ENCODE measurements around the gene ZNF557. TPM values are rescaled to one million over a fixed set of nuclear protein-coding genes. Genes with fewer than 3 reads are reported as not detected.
A peak's percentile ranks its signal among the peaks of the same experiment; 100 is the strongest.
"Not testable (repeated sequence)": the region's sequence is repeated elsewhere in the genome, so short reads cannot be mapped to it uniquely, and the experiment has no call there.

The ZNF557 gene
- polyA plus RNA-seq, 1 donor from 2014 or later, result 8.5 TPM

DNA sequence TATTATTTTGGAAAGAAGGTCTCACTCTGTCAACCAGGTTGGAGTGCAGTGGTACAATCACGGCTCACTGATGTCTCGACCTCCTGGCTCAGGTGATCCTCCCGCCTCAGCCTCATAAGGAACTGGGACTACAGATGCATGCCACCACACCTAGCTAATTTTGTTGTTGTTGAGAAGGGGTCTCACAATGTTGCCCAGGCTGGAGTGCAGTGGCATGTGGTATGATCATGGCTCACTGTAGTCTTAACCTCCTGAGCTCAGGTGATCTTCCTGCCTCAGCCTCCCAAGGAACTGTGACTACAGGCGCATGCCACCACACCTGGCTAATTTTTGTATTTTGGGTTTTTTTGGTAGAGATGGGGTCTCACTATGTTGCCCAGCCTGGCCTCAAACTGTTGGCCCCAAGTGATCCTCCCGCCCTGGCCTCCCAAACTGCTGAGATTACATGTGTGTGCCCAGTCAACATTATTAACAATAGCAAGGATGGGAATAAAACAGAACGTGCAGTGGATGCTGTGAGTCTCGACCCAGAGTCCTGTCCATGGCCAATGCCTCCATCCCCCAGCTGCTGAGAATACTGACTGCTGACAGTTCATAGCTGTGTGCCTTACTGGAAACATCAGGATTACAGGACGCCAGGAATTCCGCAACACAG, 5.6 kb upstream of the ZNF557 start:
- Mint-ChIP-seq H3K4me1 (peaks cover 0 to under 1% (median under 1%) of the 10 kb centered on the region in 3 donors), H3K27me3 (peaks cover 2% of the 10 kb centered on the region), H3K4me3 (peak overlapping the region in 1 of 4 donors; percentile 48), H3K36me3 (no peaks in the 10 kb centered on the region), H3K9me3 (no peaks in the 10 kb centered on the region), H3K27ac (no peak overlapping the region)

DNA sequence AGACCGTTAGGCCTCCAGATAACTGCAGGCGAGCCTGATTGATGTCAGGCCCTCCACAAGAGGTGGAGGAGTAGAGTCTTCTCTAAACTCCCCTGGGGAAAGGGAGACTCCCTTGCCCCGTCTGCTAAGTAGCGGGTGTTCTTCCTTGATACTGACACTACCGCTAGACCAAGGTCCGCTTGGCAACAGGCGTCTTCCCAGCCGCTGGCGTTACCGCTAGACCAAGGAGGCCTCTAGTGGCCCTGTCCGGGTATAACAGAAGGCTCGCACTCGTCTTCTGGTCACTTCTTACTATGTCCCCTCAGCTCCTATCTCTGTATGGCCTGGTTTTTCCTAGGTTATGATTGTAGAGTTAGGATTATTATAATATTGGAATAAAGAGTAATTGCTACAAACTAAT, 2.4 kb upstream of the ZNF557 start:
- H3K4me3 Mint-ChIP-seq, result peak overlapping the region in 1 of 4 donors; percentile 63
- not testable (repeated sequence) for H3K36me3 Mint-ChIP-seq, H3K9me3 Mint-ChIP-seq, H3K27me3 Mint-ChIP-seq, H3K4me1 Mint-ChIP-seq, H3K27ac Mint-ChIP-seq

DNA sequence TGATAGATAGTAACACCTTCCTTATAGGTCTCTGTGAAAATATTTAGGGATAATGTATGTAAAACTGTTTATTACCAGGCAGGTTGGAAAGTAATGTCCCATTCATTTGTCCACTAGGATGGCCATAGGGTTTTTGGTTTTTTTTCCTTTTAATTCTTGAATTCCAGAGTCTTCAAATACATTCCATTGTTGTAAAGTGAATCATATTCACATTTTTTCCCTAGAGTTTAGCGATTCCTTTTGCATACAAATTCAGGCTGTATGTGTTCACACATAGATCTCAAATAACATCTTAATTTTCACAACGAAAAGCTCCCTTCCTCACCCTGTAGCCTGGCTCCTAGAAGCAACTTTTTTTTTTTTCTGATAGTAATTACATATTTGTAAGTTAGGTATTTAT, 1.8 kb upstream of the ZNF557 start:
- peak overlapping the region in 1 of 4 donors; percentile 63 for H3K4me3 Mint-ChIP-seq
- H3K36me3 Mint-ChIP-seq, result peaks cover 9% of the 10 kb centered on the region
- peaks cover 2% of the 10 kb centered on the region for H3K27me3 Mint-ChIP-seq
- H3K4me1 Mint-ChIP-seq, result peaks cover 3 to 9% (median 5%) of the 10 kb centered on the region in 3 donors
- H3K27ac Mint-ChIP-seq, result no peak overlapping the region
- no peaks in the 10 kb centered on the region for H3K9me3 Mint-ChIP-seq

DNA sequence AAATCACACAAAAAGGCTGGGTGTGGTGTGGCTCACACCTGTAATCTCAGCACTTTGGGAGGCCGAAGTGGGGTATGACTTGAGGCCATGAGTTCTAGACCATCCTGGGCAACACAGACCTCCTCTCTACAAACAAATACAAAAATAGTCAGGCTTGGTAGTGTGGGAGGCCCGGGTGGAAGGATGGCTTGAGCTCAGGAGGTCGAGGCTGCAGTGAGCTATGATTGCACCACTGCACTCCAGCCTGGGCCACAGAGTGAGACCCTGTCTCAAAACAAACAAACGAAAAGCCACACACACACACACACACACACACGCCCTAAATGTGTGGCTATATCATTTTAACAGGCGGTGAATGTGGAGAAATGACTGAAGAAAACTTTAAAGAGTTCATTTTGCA, 904 bp upstream of the ZNF557 start:
- H3K4me1 Mint-ChIP-seq, result peaks cover 3 to 9% (median 5%) of the 10 kb centered on the region in 3 donors
- peaks cover 2% of the 10 kb centered on the region for H3K27me3 Mint-ChIP-seq
- H3K27ac Mint-ChIP-seq, result peak overlapping the region in 2 of 3 donors; percentile 63 to 86
- H3K4me3 Mint-ChIP-seq, result peak overlapping the region; percentile 92 to 98 (median 95)
- no peaks in the 10 kb centered on the region for H3K9me3 Mint-ChIP-seq
- peaks cover 10% of the 10 kb centered on the region for H3K36me3 Mint-ChIP-seq

DNA sequence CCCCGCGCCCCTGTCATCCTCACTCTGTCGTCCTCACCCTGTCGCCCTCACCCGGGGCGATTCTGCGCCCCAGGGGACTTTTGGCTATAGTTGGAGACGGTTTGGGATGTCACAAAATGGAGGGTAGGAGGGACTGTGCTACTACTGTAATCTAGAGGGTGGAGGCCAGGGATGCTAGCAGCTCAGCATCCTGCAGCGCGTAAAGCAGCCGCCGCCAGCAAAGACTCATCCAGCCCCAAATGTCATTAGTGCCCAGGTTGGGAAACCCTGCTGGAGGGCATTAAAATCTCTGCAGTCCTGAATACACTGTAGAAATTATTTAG, 362 bp downstream of the ZNF557 start:
- H3K27me3 Mint-ChIP-seq, result no peaks in the 10 kb centered on the region
- H3K4me1 Mint-ChIP-seq, result peaks cover 3 to 9% (median 5%) of the 10 kb centered on the region in 3 donors
- peak overlapping the region; percentile 63 to 97 (median 86) for H3K27ac Mint-ChIP-seq
- peak overlapping the region; percentile 92 to 98 (median 95) for H3K4me3 Mint-ChIP-seq
- H3K9me3 Mint-ChIP-seq, result no peaks in the 10 kb centered on the region
- H3K36me3 Mint-ChIP-seq, result peaks cover 14% of the 10 kb centered on the region

DNA sequence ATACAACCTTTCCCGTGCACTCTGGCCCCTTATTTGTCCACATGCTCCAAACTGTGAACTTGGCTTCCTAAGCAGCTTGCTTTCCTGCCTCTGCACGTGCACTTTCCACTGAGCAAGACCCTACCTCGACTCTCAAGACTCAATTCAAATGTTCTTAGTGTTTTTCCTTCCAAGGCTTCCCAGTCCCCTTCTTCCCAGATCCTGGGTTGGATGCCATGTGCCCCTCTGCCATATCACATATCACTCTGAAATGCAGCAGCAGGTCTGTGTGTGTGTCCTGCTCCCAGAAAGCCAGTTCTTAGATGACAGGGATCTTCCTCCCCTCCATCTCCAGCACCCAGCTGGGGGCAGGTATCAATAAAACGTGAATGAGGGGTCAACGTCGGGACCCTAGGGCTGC, 3.0 kb downstream of the ZNF557 start:
- H3K4me1 Mint-ChIP-seq, result peaks cover 3 to 9% (median 5%) of the 10 kb centered on the region in 3 donors
- peaks cover 30% of the 10 kb centered on the region for H3K36me3 Mint-ChIP-seq
- peaks cover 0 to 2% (median 1%) of the 10 kb centered on the region in 3 donors for H3K9me3 Mint-ChIP-seq
- no peak overlapping the region for H3K27ac Mint-ChIP-seq
- H3K27me3 Mint-ChIP-seq, result no peaks in the 10 kb centered on the region
- peak overlapping the region in 3 of 4 donors; percentile 29 to 65 (median 36) for H3K4me3 Mint-ChIP-seq

DNA sequence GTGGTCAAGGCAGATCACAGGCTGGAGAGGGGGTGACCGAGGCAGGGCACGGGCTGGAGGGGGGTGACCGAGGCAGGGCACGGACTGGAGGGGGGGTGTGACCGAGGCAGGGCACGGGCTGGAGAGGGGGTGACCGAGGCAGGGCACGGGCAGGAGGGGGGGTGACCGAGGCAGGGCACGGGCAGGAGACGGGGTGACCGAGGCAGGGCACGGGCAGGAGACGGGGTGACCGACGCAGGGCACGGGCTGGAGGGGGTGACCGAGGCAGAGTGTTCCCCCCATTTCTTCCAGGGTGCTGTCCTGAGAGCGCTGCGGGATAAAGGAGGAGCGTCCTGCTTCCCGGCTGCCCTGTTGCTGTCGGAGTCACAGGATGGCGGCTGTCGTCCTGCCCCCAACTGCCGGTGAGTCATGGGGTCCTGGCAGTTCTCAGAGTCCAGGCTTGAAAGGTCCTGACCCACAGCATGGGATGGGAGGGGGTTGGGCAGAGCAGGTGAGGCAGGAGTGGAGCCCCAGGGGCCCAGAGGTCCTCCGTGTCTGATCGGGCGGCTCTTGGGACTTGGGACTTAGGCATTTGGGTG, 5.3 kb downstream of the ZNF557 start:
- peaks cover 44% of the 10 kb centered on the region for H3K36me3 Mint-ChIP-seq
- no peak overlapping the region for H3K27ac Mint-ChIP-seq
- peaks cover 4 to 14% (median 8%) of the 10 kb centered on the region in 3 donors for H3K9me3 Mint-ChIP-seq
- H3K27me3 Mint-ChIP-seq, result no peaks in the 10 kb centered on the region
- no peak overlapping the region for H3K4me3 Mint-ChIP-seq
- peaks cover 0 to 6% (median 0%) of the 10 kb centered on the region in 3 donors for H3K4me1 Mint-ChIP-seq

DNA sequence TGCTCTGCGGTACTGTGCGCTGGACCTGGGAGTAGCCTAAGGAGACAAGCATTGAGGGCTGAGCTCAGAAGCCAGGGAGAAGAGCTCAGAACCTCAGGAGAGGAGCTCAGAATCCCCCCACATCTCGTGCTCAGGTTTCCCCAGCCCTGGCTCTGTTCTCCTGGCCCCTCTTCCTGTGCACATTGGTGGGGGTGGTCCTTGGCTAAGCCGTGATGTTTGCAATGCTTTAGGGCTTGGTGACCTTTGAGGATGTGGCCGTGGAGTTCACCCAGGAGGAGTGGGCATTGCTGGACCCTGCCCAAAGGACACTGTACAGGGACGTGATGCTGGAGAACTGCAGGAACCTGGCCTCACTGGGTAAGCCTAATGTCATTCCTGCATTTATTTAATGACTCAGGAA, 6.6 kb downstream of the ZNF557 start:
- peaks cover 51% of the 10 kb centered on the region for H3K36me3 Mint-ChIP-seq
- H3K27ac Mint-ChIP-seq, result no peak overlapping the region
- H3K9me3 Mint-ChIP-seq, result peaks cover 4 to 19% (median 15%) of the 10 kb centered on the region in 3 donors
- H3K4me1 Mint-ChIP-seq, result peaks cover 0 to 3% (median 0%) of the 10 kb centered on the region in 3 donors
- H3K27me3 Mint-ChIP-seq, result no peaks in the 10 kb centered on the region
- peak overlapping the region in 1 of 4 donors; percentile 6 for H3K4me3 Mint-ChIP-seq

DNA sequence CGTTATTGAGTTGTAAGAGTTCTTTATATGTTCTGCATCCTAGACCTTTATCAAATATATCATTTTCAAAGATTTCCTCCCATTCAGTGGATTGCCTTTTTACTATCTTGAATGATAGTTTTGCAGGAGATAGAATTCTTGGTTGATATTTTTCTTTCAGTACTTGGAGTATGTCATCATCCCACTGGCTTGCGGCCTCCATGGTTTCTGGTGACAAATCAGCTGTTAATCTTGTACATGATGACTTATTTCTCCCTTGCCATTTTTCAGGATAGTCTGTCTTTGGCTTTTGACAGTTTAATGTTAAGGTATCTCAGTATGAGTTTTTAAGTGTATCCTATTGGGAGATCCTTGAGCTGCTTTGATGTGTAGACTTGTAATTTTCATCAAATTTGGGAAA, 8.5 kb downstream of the ZNF557 start:
- H3K27ac Mint-ChIP-seq, result peak overlapping the region in 1 of 3 donors; percentile 62
- H3K36me3 Mint-ChIP-seq, result peaks cover 56% of the 10 kb centered on the region
- H3K4me3 Mint-ChIP-seq, result peak overlapping the region in 2 of 4 donors; percentile 44 to 65
- H3K27me3 Mint-ChIP-seq, result no peaks in the 10 kb centered on the region
- no peaks in the 10 kb centered on the region for H3K4me1 Mint-ChIP-seq
- peaks cover 7 to 26% (median 19%) of the 10 kb centered on the region in 3 donors for H3K9me3 Mint-ChIP-seq

DNA sequence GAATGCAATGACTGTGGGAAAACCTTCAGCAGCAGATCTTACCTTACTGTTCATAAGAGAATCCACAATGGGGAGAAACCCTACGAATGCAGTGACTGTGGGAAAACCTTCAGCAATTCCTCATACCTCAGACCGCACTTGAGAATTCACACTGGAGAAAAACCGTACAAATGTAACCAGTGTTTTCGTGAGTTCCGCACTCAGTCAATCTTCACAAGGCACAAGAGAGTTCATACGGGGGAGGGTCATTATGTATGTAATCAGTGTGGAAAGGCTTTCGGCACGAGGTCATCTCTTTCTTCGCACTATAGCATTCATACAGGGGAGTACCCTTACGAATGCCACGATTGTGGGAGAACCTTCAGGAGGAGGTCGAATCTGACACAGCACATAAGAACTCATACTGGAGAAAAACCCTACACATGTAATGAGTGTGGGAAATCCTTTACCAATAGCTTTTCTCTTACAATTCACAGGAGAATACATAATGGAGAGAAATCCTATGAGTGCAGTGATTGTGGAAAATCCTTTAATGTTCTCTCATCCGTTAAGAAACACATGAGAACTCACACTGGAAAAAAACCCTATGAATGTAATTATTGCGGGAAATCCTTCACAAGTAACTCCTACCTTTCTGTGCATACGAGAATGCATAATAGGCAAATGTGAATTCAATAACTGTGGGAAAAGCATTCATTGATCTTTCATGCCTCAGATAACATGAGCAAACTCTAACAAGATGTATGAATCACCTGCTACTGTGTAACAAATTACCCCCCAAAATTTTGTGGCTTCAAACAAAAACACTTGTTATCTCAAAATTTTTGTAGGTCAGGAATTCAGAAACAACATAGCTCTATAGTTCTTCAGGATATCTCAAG, 13.8 kb downstream of the ZNF557 start:
- Mint-ChIP-seq H3K4me3 (peak overlapping the region in 1 of 4 donors; percentile 49), H3K9me3 (peaks cover 6 to 32% (median 29%) of the 10 kb centered on the region in 3 donors), H3K27ac (no peak overlapping the region), H3K4me1 (no peaks in the 10 kb centered on the region), H3K27me3 (no peaks in the 10 kb centered on the region), H3K36me3 (peaks cover 38% of the 10 kb centered on the region)

DNA sequence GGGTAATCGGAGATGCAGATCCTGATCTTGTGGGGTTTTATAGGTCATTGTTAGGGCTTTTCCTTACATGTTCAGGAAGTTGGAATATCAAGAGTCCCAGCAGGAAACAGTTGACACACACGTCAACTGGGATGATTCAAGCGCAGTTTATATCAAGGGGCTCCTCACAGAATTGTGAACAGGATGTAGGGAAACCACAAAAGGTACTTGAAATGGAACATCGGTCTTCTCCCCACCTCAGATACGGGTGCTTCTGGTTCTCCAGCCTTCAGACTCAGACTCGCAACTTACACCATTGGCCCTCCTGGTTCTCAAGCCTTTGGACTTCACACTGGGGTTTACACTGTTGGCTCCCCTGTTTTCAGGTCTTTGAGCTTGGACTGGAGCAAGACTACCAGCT, 19.5 kb downstream of the ZNF557 start:
- H3K36me3 Mint-ChIP-seq, result peaks cover 6% of the 10 kb centered on the region
- H3K4me1 Mint-ChIP-seq, result no peaks in the 10 kb centered on the region
- H3K9me3 Mint-ChIP-seq, result peaks cover 10 to 32% (median 16%) of the 10 kb centered on the region in 3 donors
- peak overlapping the region in 1 of 4 donors; percentile 46 for H3K4me3 Mint-ChIP-seq
- H3K27me3 Mint-ChIP-seq, result no peaks in the 10 kb centered on the region
- peak overlapping the region in 1 of 3 donors; percentile 32 for H3K27ac Mint-ChIP-seq

DNA sequence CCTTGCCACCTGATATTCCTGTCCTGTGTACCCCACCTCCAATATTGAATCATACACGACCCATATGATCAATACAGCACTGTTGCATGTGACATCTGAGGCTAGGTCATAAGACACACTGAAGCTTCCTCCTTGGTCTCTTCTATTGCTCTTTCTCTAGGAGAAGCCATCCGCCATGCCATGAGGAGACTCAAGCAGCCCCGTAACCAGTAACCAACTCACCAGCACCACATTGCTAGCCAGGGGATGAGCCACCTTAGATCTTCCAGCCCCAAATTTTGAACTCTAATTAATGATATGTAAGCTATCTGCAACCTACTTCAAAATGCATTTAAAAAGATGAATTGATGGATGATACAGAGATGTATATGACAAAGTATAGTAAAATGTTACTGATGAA, 28.6 kb downstream of the ZNF557 start:
- H3K9me3 Mint-ChIP-seq, result peaks cover 11 to 20% (median 15%) of the 10 kb centered on the region in 3 donors
- peak overlapping the region in 2 of 3 donors; percentile 75 to 93 for H3K27ac Mint-ChIP-seq
- peak overlapping the region; percentile 91 to 97 (median 96) for H3K4me3 Mint-ChIP-seq
- no peaks in the 10 kb centered on the region for H3K27me3 Mint-ChIP-seq
- peaks cover 4% of the 10 kb centered on the region for H3K36me3 Mint-ChIP-seq
- peaks cover 13 to 14% (median 14%) of the 10 kb centered on the region in 3 donors for H3K4me1 Mint-ChIP-seq

DNA sequence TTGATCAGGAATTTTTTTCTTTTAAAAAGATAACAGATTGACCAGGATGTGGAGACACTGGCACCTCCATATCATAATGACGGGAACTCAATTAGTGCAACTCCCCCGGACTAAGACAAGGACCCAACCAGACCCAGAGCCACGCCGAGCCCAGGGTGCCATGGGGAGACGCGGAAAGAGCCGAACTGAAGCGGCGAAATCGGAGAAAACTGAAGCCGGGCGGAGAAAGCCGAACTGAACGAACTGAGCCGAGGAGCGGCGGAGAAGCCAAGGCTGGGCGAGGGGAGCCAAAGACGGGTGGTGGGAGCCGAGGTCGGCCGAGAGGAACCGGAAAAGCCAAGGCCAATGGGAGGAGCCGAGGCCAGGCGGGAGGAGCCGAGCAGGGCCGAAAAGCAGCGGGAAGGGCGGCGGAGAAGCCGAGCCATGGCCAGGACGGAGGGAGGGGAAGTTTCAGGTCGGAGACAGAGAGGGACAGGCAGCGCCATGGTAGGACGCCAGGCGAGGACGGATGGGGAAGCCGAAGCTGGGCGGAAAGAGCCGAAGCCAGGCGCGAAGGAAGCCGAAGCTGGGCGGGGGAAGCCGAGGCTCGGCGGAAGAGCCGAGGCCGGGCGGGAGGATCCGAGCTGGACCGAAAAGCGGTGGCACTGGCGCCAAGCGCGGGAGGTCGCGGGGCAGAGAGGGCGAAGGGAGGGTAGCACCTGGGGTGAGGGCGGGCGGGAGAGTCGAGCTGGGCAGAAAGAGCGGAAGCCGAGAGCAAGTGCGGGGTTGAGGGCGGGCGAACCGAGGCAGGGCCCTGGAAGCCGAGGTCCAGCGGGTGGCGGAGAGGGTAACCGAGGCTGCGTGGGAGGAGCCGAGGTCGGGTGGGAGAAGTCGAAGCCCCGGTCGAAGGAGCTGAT, 29.4 kb downstream of the ZNF557 start:
- H3K27ac Mint-ChIP-seq, result peak overlapping the region; percentile 75 to 93 (median 91)
- H3K27me3 Mint-ChIP-seq, result no peaks in the 10 kb centered on the region
- peaks cover 9 to 17% (median 15%) of the 10 kb centered on the region in 3 donors for H3K9me3 Mint-ChIP-seq
- peak overlapping the region; percentile 91 to 97 (median 96) for H3K4me3 Mint-ChIP-seq
- H3K4me1 Mint-ChIP-seq, result peaks cover 13 to 14% (median 14%) of the 10 kb centered on the region in 3 donors
- peaks cover 4% of the 10 kb centered on the region for H3K36me3 Mint-ChIP-seq

DNA sequence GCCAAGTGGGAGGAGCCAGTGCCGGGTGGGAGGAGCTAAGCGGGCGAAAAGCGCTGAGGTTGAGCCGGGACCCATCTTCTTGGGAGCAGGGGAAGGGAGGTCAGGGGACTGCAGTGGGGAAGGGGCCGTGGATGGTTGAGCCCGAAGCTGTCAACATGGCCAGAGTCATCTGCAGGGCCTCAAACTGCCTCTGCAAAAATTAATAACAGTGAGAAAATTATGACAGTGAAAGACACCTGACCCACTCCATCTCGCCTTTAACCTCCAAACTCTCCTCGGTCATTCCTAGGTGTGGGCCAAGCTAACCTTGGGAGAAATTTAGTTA, 30.1 kb downstream of the ZNF557 start:
- H3K9me3 Mint-ChIP-seq, result peaks cover 9 to 16% (median 14%) of the 10 kb centered on the region in 3 donors
- peak overlapping the region; percentile 91 to 97 (median 96) for H3K4me3 Mint-ChIP-seq
- peaks cover 13 to 14% (median 14%) of the 10 kb centered on the region in 3 donors for H3K4me1 Mint-ChIP-seq
- peaks cover 4% of the 10 kb centered on the region for H3K36me3 Mint-ChIP-seq
- H3K27ac Mint-ChIP-seq, result peak overlapping the region; percentile 31 to 91 (median 75)
- H3K27me3 Mint-ChIP-seq, result no peaks in the 10 kb centered on the region

Data from IgD-negative memory B cell (primary cell).